NCI-H2171 treated with DMSO at 0.1 percent for 48 hours (cell line): Measurements from ENCODE around the gene TEX10.

ENCODE experiments used
- DNase-seq: peaks from one replicate; lab custom pipeline; 2025; lab: John Stamatoyannopoulos, UW

Gene TEX10

DNA sequence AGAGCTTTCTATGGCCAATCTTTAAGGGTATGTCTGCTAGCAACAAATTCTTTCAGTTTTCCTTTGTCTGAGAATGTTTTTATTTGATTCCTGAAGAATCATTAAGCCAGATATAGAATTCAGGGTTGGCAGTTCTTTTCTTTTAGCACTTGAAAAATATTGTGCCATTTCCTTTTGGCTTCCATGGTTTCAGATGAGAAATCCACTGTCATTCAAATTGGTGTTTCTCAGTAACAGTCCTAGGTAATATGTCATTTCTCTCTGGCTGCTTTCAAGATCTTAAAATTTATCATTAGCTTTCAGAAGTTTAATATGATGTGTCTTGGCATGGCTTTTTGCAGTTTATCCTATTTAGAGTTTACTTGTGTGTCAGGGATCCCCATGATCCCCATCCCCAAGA lies 67.7 kb downstream of the TEX10 start:
- no peak for DNase-seq

DNA sequence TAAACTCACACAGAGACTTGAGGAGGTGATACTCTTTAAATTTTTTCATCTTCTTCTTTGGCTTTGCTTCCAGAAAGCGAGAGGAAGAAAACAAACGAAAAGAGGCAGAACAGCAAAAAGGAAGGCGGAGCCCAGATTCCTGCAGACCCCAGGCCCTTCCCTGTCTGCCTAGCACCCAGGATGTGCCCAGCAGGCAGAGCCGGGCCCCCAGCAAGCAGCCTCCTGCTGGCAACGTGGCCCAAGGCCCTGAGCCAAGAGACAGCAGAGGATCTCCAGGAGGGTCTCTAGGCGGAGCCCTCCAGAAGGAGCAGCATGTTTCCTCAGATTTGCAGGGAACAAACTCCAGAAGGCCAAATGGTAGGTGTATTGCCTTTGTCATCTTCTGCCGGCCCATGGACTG lies 68.5 kb downstream of the TEX10 start:
- DNase-seq, result no peak

DNA sequence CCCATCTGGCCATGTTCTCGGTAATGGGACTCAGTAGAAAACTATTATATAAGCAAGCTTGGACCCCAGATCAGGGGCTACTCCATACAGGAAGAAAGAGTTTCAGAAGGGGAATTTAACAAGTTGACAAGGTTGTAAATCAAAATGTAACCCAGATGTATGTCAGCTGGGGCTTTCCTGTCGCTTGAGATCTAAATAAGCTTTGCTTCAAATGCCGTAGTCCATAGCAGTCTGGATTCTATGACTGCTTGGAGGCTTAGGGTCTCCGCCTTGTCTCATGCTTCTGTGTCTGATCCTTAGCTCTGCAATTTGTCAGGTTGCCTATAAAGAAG lies 70.4 kb downstream of the TEX10 start:
- no peak for DNase-seq

DNA sequence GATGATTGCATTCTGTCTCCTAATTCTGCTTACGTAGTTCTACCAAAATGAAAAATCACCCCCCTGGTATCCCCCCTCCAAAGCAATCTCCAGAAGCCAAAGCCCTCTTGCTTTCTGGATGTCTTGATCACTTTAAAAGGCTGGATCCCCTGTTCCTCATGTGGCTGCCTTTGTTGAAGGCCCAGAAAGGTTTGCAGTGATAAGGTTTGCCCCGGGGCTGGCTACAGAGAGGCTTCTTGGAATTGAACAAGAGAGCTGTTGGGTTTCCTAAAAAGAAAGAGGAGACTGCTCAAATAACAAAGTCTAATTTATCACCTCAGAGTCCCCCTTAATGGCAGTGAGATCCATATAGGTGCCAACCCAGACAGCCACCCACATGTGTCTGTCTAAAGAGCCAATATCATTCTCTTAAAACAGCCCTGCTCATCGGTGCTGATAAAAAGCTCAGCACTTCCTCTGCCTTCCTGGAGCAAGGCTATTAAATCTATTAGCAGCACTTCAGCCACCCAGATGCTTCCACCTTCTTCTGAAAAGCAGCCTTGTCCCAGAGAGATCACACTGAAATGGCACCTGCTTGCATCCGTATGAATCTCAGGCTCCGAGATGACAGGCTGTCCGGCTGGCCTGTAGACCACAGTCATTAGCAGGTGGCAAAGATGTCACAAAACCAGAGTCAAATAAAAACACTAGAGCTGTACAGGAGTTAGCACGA lies 70.9 kb downstream of the TEX10 start:
- DNase-seq, result no peak

DNA sequence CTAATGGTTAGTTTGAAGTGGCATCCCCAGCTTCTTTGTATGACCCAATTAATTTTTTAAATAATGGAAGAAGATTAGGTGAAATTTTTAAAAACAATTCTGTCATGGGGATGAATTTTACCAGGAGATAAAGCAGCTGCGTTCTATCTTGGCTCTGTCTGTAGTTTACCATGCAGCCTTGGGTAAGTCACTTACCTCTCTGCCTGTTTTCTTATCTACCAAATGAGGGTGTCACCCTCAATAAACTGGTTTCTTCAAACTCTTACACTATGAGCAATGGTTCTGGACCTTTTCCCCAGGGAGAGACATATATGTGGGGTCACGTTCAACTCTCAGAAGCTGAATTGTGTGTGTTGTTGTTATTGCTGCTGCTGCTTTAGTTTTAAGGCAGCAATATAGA lies 71.7 kb downstream of the TEX10 start:
- no peak for DNase-seq

DNA sequence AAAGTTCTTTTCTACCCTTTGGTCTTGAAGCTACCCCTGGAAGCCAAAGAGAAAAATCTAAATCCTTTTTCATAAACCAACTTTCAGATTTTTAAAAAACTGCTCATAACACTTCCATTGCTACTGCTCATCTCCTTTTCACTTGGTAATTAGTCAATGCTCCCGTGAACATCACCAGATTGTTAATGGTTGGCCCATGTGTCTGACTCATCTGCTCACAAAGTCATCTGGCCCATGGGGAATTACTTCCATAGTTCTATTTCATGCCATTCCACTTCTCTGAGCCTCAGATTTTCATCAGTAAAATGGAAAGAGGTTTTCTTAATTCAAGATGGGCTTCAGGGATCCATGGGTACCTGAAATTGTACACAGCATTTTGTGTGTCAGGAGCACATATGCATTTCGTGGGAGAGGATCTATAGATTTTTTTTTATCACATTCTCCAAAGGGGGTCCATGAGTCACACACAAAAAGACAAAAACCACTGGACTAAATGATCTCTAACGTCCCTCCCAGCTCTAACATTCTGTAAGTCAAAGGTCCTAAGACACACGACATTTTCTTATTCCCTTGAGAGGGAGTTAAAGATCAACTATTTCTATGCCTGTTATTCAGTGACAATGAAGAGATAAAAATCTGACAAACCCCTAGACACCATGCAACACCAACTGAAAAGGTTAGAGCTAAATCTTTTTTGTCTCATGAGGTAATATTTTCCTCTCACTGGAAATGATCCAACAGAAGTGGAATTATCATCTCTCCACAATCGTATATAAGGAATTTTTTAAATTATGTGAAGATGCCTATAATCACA lies 75.4 kb downstream of the TEX10 start:
- DNase-seq, result peak; percentile 44

DNA sequence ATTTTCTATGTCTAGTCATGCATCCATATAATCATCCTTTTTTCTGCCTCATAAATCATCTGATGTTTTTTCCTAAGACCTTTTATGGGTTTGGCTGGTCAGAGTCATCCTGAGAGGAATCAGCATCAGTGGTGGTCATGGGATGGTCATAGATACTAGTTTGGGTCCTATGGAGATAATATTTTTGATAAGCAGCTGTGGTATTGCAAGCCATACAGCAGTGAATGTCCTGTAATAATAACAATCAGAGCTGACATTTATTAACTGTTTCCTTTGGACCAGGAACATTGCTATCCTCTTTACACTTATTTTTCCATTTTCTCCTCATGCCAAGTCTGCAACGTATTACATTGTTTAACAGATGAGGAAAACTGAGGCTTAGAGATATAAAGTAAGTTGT lies 83.1 kb downstream of the TEX10 start:
- DNase-seq, result no peak

DNA sequence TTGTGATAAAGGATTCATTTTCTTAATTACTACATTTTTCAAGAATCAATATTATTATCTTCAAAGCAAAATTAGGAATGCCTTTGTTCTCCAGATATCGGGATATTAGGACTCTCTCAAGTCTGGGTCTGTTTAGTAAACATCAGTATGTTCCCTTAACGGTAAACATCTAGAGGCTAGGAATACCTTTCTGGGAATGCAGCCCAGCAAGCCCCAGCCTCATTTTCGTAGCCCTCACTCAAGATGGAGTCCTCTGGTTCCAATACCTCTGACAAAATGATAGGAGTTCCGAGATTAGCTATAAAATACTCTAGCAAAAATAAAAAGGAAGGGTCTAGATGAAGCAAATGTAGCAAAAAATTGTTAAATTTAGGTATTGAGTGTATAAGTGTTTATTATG lies 84.5 kb downstream of the TEX10 start:
- DNase-seq, result no peak

DNA sequence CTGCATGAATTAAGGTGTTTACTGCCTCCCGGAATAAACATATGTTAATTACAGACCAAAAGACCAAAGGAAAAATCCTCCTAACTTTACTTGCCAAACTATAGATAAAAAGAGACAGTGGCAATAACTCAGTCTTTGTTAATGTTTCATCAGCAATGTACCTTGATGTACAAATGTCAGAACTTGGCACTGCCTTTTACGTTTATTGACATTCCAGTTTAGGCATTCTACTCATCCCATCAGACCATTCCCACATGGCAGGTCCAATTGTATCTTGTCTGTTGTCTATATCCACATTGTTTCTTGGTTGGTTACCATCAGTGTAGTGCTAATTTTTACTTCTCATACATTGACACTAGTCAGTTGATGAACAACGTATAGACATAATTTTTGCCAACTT lies 85.5 kb downstream of the TEX10 start:
- DNase-seq, result no peak
